Adrenal gland (tissue), 5 donors: ENCODE measurements around the gene RAMP3.

ENCODE experiments used
- CTCF ChIP-seq, 6 experiments: fragments of 450-650 bp in 4 of 6; fragments of 200-600 bp in 2 of 6; sonication (generic) in 1 of 6; IDR thresholded peaks; 1 replicate in 5 of 6; 2 replicates in 1 of 6; pipeline versions ENCODE4 v1.5.1 to v1.8.0; 2016 to 2021; ENCODE audit warnings: antibody characterized with exemption in 6 of 6, mild to moderate bottlenecking in 2 of 6, moderate library complexity in 1 of 6
- POLR2A ChIP-seq, 2 donors: fragments of 450-650 bp; IDR thresholded peaks; one replicate each; pipeline ENCODE4 v1.6.1; 2017; ENCODE audit warnings: antibody characterized with exemption in 2 of 2, mild to moderate bottlenecking in 2 of 2, moderate library complexity in 1 of 2
- donor health status: DM: no; HTN: no; CAD: no.

DNA sequence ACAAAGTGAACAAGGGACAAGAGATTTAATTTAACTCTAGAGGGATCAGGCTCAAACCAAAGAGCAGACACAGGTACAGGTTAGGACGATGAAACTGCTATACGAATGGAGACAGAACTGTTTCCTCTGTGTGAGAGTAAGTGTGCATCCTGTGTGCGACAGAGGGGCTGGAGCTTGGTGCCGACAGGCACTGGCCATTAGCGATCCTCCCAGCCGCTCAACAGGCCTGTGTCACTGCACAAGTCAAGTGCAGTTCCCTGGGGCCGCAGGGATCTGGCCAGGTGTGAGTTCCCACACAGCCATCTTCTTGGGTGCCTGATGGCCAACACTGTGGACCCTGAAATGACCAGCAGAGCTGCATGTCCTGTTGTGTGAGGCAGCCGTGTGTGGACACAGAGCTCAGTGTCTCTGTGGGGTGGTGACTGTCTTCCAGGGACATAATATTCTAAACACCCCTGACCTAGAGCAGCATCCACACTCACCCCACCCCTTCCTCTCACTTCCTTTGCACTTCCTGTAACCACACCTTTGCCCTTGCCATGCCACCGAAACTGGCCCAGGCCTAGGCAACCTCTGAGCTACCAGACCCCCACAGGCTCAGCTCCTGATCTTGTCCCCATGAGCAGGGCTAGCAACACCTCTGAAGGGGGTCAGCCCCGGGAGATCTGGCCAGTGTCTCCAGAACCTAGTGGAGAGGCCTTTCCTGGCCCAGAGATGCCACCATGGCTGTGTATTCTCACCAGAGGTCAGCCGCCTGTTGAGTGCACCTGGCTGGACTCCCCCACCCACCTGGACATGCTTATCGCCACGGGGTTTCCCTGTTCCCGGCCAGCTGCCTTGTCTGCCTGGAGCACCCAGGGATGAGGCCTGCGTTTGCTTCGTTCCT is 34.4 kb upstream of the RAMP3 start:
- TF ChIP-seq CTCF (IDR thresholded peaks at IDR 0.05) = no peak
- TF ChIP-seq POLR2A (IDR thresholded peaks at IDR 0.05) = no peak
